Calu3 (cell line): ENCODE measurements around the gene UBE2L5. TPM values are rescaled to one million over a fixed set of nuclear protein-coding genes. Genes with fewer than 3 reads are reported as not detected.

Experiments
- BruUV-seq: library from RNA; stranded (reverse); fragments of 400-500 nt; replicated peaks from 2 replicates; lab custom pipeline; 2021; lab: Mats Ljungman, UMichigan
- CTCF ChIA-PET: fragments of 300-600 bp; sonication (Branson Sonifier 250); formaldehyde crosslinking; loops from one replicate; lab custom pipeline; 2022; ENCODE audit warnings: antibody characterized with exemption; lab: Charles Lee
- DNase-seq: peaks from one replicate; pipeline ENCODE4 v3.0.0; 2022
- H3K27ac Mint-ChIP-seq: one replicate; pipeline ENCODE4 v1.8.0; 2022; ENCODE audit warnings: mixed read lengths; ENCODE audit not compliant: unreplicated experiment
- H3K27me3 Mint-ChIP-seq: one replicate; pipeline ENCODE4 v1.8.0; 2022; ENCODE audit warnings: mixed read lengths; ENCODE audit not compliant: unreplicated experiment
- H3K36me3 Mint-ChIP-seq: one replicate; pipeline ENCODE4 v1.8.0; 2022; ENCODE audit warnings: mild to moderate bottlenecking, moderate library complexity, mixed read lengths; ENCODE audit not compliant: insufficient read depth, unreplicated experiment
- H3K4me1 Mint-ChIP-seq: one replicate; pipeline ENCODE4 v1.8.0; 2022; ENCODE audit warnings: mild to moderate bottlenecking, low read depth, mixed read lengths; ENCODE audit not compliant: unreplicated experiment
- H3K4me3 Mint-ChIP-seq: one replicate; pipeline ENCODE4 v1.8.0; 2022; ENCODE audit warnings: mild to moderate bottlenecking, low read depth, moderate library complexity, mixed read lengths; ENCODE audit not compliant: unreplicated experiment
- H3K9me3 Mint-ChIP-seq: one replicate; pipeline ENCODE4 v1.8.0; 2022; ENCODE audit warnings: low read depth, mixed read lengths; ENCODE audit not compliant: unreplicated experiment
- CTCF ChIP-seq: fragments of 200-600 bp; IDR thresholded peaks from one replicate; pipeline ENCODE4 v1.8.0; 2022; ENCODE audit warnings: antibody characterized with exemption; ENCODE audit not compliant: unreplicated experiment
- intact Hi-C: fragments of 100-400 bp; cut with micrococcal nuclease; formaldehyde crosslinking; loops from one replicate; pipeline ENCODE4 v1.10.0; 2022; ENCODE audit not compliant: unreplicated experiment
- total RNA-seq: library from RNA; stranded (reverse); gene quantifications from 2 replicates; pipeline ENCODE4 v1.2.3, GENCODE V29; 2022

The UBE2L5 gene
- total RNA-seq, 1 experiment from 2014 or later = not detected

GRCh38 chr13:30429721-30430694 lies 7.7 kb downstream of the UBE2L5 start:
- CTCF ChIA-PET = no interaction called here
- no peak for TF ChIP-seq CTCF
- Mint-ChIP-seq H3K9me3 (no peaks in the 10 kb centered on the region), H3K27ac (peak overlapping the region; percentile 21), H3K36me3 (peaks cover 5% of the 10 kb centered on the region), H3K4me3 (peak overlapping the region; percentile 4), H3K4me1 (peaks cover 9% of the 10 kb centered on the region), H3K27me3 (no peaks in the 10 kb centered on the region)
- DNase-seq = peak; percentile 13
- BruUV-seq = no TSS peak
- intact Hi-C loops = no loop called here

GRCh38 chr13:30431269-30431940 lies 9.1 kb downstream of the UBE2L5 start:
- peaks cover 9% of the 10 kb centered on the region for H3K4me1 Mint-ChIP-seq
- H3K4me3 Mint-ChIP-seq = no peak overlapping the region
- no peaks in the 10 kb centered on the region for H3K9me3 Mint-ChIP-seq
- no peak for TF ChIP-seq CTCF
- intact Hi-C loops = no loop called here
- no peaks in the 10 kb centered on the region for H3K27me3 Mint-ChIP-seq
- CTCF ChIA-PET = no interaction called here
- no TSS peak for BruUV-seq
- H3K27ac Mint-ChIP-seq = peak overlapping the region; percentile 39
- peak; percentile 38 for DNase-seq
- peaks cover 5% of the 10 kb centered on the region for H3K36me3 Mint-ChIP-seq

- no peak overlapping the region for H3K4me3 Mint-ChIP-seq
- no peak for DNase-seq
- no TSS peak for BruUV-seq
- H3K27ac Mint-ChIP-seq = no peak overlapping the region
- no peak for TF ChIP-seq CTCF
- H3K4me1 Mint-ChIP-seq = peaks cover 11% of the 10 kb centered on the region
- CTCF ChIA-PET = no interaction called here
- no peaks in the 10 kb centered on the region for H3K9me3 Mint-ChIP-seq
- no peaks in the 10 kb centered on the region for H3K36me3 Mint-ChIP-seq
- no peaks in the 10 kb centered on the region for H3K27me3 Mint-ChIP-seq
- intact Hi-C loops = no loop called here
These were observed 13.7 kb downstream of the UBE2L5 start for GRCh38 chr13:30435911-30436451.

GRCh38 chr13:30437177-30437576 lies 14.9 kb downstream of the UBE2L5 start:
- no TSS peak for BruUV-seq
- no peak for TF ChIP-seq CTCF
- Mint-ChIP-seq H3K27me3 (no peaks in the 10 kb centered on the region), H3K4me3 (no peak overlapping the region), H3K9me3 (no peaks in the 10 kb centered on the region), H3K4me1 (peaks cover 16% of the 10 kb centered on the region), H3K36me3 (no peaks in the 10 kb centered on the region), H3K27ac (no peak overlapping the region)
- intact Hi-C loops = no loop called here
- CTCF ChIA-PET = no interaction called here
- DNase-seq = no peak
